G401.6 (cell line): Measurements from ENCODE around the gene FOXL2.

Experiments used
- FAIRE-seq: peaks from 2 replicates; lab custom pipeline; 2012; peaks lifted over from hg19 to GRCh38; lab: Jason Lieb, UNC

FOXL2 gene

GRCh38 chr3:138946663-138947494 lies at the start of gene FOXL2, which contains the start of gene FOXL2NB:
FOXL2 (minus strand) TSS chr3:138947137; CDS start chr3:138946722, 415 bp downstream.
FOXL2NB (plus strand) TSS chr3:138947217; CDS start chr3:138947365, 148 bp downstream.
- no peak for FAIRE-seq

- FAIRE-seq: no peak
Measured at GRCh38 chr3:138995706-138996105, 48.8 kb upstream of the FOXL2 start.

- no peak for FAIRE-seq
Measured at GRCh38 chr3:138987181-138987580, 40.2 kb upstream of the FOXL2 start.

GRCh38 chr3:138985932-138986331 lies 39.0 kb upstream of the FOXL2 start:
- FAIRE-seq: no peak

GRCh38 chr3:138984816-138985215 lies 37.9 kb upstream of the FOXL2 start:
- no peak for FAIRE-seq

- no peak for FAIRE-seq
Measured at GRCh38 chr3:138976047-138976446, 29.1 kb upstream of the FOXL2 start.

GRCh38 chr3:138975351-138975750 lies 28.4 kb upstream of the FOXL2 start:
- no peak for FAIRE-seq

- FAIRE-seq: no peak
Measured at GRCh38 chr3:138974462-138974861, 27.5 kb upstream of the FOXL2 start.

GRCh38 chr3:138972941-138973340 lies 26.0 kb upstream of the FOXL2 start:
- FAIRE-seq: no peak

- FAIRE-seq: no peak
Measured at GRCh38 chr3:138971766-138972320, 24.9 kb upstream of the FOXL2 start.

- no peak for FAIRE-seq
Measured at GRCh38 chr3:138964923-138965322, 18.0 kb upstream of the FOXL2 start.

GRCh38 chr3:138964264-138964663 lies 17.3 kb upstream of the FOXL2 start:
- FAIRE-seq: no peak

- no peak for FAIRE-seq
Measured at GRCh38 chr3:138962854-138963560, 16.1 kb upstream of the FOXL2 start.

GRCh38 chr3:138960417-138960852 lies 13.5 kb upstream of the FOXL2 start:
- no peak for FAIRE-seq

- FAIRE-seq: no peak
Measured at GRCh38 chr3:138950701-138951100, 3.8 kb upstream of the FOXL2 start.

GRCh38 chr3:138950006-138950644 lies 3.2 kb upstream of the FOXL2 start:
- no peak for FAIRE-seq

- no peak for FAIRE-seq
Measured at GRCh38 chr3:138949445-138950005, 2.6 kb upstream of the FOXL2 start.

GRCh38 chr3:138949002-138949418 lies 2.1 kb upstream of the FOXL2 start:
- FAIRE-seq: no peak

- FAIRE-seq: no peak
Measured at GRCh38 chr3:138948371-138949001, 1.5 kb upstream of the FOXL2 start.

GRCh38 chr3:138947495-138948121 lies 671 bp upstream of the FOXL2 start:
- FAIRE-seq: no peak
